Epithelial cell of prostate (primary cell): ENCODE results near the gene EFNA1.
A peak's percentile ranks its signal among the peaks of the same experiment; 100 is the strongest.

ENCODE experiments used
- DNase-seq: peaks from one replicate; pipeline ENCODE4 v3.0.0-alpha.2; 2011; ENCODE audit warnings: low read depth, low spot score
- H3K27ac ChIP-seq: fragments of 450-650 bp; 2 replicates; pipeline ENCODE4 v1.5.1; 2017; ENCODE audit warnings: mild to moderate bottlenecking

Gene EFNA1, protein sequence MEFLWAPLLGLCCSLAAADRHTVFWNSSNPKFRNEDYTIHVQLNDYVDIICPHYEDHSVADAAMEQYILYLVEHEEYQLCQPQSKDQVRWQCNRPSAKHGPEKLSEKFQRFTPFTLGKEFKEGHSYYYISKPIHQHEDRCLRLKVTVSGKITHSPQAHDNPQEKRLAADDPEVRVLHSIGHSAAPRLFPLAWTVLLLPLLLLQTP

GRCh38 chr1:155127105-155127966 is at the start of gene EFNA1:
Gene EFNA1 (plus strand): TSS chr1:155127876. CDS start chr1:155127978, 102 bp downstream.
- DNase-seq: peak; percentile 88
- H3K27ac ChIP-seq: peak within 1 kb of the TSS; percentile 99

DNA sequence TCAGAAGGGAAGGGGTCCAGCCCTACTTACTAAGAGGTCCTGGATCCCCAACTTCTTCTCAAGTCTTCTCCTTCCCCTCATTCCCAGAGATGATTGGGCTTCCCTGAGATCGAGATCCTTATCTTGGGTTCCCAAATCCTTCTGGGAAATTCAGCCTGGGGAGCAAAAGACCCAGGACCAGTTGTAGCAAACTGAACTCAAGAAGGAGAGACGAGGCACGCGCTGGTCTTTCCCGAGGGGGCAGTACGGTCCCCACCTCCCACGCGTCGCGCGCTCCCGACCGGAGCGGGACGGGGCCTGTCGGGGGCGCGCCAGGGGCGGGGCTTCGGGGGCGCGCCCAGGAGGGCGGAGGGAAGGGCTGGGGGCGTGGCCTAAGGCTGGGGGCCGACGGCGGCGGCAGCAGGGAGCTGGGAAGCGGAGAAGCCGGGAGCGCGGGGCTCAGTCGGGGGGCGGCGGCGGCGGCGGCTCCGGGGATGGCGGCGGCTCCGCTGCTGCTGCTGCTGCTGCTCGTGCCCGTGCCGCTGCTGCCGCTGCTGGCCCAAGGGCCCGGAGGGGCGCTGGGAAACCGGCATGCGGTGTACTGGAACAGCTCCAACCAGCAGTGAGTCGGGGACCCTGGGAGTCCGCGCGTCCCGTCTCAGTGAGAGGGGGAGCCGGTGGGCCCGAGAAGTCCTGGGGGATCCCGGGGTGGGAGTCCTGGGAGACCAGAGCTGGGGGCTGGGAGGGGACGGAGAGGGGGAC is 49.0 kb upstream of the EFNA1 start, which contains the start of gene EFNA3:
Gene EFNA3, plus strand, starts transcription at position 369 of the 741 bp plus-strand sequence. Its CDS starts 105 bp downstream, at position 474.
- peak within 1 kb of the TSS; percentile 40 for H3K27ac ChIP-seq
- no peak for DNase-seq

DNA sequence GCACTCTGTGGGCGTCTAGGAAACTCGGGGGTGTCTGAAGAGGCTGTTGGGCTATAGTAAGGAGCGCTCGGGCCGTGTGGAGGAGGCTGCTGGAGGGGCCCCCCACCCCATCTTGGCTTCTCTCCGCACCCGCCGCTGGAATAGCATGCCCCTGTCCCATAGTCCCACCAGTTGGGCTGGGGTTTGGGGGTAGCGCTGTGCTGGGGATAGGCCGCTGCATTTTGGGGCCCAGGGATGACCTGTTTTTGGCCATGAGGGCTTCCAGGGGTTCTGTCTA is 48.5 kb upstream of the EFNA1 start:
- H3K27ac ChIP-seq: no peak overlapping the region
- DNase-seq: no peak

DNA sequence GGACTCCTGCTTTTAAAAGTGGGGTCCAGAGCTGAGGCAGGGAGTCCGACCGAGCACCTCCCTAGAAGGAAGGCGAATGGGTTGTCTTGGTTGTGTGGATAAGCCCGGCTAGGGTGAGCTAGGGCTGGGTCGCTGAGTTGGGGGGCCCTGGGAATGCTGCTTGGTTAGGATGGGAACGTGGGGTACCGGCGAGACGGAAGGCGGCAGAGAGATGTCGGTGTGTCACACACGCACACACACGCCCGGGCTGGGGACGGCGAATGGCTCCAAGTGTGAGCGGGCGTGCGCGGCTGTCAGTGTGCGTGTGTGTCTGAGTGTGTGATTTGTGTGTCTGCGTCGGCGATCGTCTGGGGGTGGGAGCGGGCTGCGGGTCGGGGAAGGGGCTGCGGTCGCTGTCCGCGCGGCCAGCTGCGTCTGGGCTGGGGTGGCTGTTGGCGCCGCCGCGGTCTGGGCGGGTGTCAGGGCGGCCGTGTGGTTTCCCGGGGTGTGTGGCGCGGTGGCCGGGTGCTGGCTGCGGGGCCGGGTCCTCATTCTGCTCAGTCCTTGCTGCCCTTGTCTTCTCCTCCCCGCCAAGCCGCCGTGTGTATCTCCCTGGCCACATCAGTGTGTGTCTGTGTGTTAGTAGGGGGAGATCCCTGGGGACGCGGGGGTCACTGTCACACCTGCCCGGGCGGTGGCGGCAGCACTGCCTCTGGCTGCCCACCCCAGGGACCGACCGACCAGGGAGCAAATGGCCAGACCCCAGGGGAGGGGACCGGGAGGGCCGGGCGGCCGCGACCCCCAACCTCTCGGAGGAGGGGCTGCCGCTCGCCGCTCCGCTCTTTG is 48.0 kb upstream of the EFNA1 start:
- no peak for DNase-seq
- no peak overlapping the region for H3K27ac ChIP-seq

- DNase-seq: no peak
- H3K27ac ChIP-seq: peak overlapping the region; percentile 5
Measured at GRCh38 chr1:155080312-155081228, 47.1 kb upstream of the EFNA1 start.

DNA sequence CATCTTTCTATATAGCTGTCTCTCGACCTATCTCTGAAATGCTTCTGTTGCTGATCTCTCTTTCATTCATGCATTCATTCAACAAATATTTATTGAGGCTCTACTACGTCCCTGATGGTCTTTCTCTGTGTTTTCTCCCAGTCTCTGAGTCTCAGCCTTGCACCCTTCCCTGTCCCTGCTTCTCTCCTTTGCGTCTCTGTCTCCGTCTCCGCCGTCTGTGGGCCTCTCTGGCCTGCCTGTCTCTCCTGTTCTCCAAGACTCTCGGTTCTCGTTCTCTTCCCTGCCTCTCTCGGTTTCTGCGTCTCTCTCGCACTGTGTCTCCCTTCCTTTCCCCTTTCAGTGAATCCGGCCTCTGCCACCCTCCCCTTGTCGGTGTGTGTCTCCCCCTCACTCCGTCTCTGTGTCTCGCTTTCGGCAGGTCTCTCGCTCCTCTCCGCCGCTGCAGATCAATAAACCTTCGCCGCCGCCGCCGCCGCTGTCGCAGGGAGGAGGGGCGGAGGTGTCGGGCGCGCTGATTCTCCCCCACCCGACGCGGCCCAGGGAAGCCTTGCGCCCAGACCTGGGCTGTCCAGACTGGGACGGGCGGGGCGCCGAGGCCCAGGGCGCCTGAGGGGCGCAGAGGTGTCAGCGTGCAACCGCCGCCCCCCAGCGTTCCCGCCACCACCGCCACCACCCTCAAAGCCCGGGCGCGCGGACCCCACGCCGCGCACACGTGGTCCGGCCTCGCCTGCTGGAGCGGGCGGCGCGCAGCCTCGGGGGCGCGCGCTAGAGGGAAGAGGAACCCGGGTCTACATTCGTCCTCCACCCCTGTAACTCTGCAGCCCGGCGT is 46.0 kb upstream of the EFNA1 start:
- DNase-seq: no peak

GRCh38 chr1:155082301-155083051 is 45.2 kb upstream of the EFNA1 start:
- DNase-seq: no peak
- H3K27ac ChIP-seq: peak overlapping the region; percentile 82

More for the DNA sequence above, 46.0 kb upstream of the EFNA1 start:
- peak overlapping the region; percentile 82 for H3K27ac ChIP-seq

DNA sequence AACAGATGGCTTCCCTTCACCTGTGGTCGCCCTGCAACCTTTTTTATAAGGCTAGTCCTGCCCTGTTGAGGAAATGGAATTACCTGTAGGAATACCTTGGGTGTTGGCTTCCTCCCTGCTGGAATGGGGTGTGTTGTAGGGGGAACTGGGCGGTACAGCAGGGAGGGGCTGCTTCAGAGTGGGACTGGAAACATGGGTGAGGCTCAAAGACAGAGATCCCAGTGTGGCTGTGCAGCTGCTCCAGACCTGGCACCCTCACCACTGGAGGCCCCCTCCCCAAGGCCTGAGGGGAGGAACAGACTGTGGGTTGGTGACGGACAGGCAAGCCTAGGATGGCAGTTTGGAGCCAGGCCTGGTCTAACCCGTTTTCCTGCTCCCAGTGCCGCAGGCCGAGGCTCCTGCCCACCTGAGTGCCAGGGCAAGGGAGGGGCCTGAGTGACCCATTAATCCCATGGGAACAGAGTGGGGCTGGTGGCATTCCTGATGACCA is 44.6 kb upstream of the EFNA1 start:
- DNase-seq: no peak
- peak overlapping the region; percentile 82 for H3K27ac ChIP-seq

- H3K27ac ChIP-seq: peak overlapping the region; percentile 82
- DNase-seq: no peak
Measured at GRCh38 chr1:155083865-155084721, 43.6 kb upstream of the EFNA1 start.

- H3K27ac ChIP-seq: peak overlapping the region; percentile 82
- DNase-seq: no peak
Measured at GRCh38 chr1:155084722-155085503, 42.8 kb upstream of the EFNA1 start.

DNA sequence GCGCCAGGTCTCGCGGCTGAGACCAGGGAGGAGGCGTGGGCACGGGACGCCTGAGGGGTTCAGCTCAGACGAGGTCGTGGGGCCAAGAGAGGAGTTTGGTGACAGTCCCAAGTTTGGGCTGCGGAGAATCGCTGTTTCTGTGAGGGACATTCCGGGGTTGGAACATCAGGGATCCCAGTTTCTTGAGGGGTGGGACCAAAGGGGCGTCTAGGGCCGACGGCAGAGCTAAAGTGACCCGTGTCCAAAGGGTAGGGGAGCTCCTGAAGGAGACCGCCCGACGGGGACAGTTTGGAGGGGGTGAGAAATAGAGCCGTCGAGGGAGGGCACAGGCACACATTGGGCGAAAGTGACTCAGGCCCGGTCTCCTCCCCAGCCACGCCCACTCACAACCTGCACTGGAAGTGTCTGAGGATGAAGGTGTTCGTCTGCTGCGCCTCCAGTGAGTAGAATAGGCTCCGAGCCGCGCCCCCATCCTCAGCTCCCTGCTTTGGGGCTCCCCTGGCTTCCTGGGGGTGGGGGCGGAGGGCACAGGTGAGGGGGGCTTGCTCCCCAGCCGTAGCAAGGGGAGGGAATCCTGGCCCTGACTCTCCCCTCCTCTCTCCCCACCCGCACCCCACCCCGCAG is 42.1 kb upstream of the EFNA1 start:
- H3K27ac ChIP-seq: peak overlapping the region; percentile 82
- no peak for DNase-seq

- H3K27ac ChIP-seq: peak overlapping the region; percentile 82
- DNase-seq: no peak
Measured at GRCh38 chr1:155086128-155086741, 41.4 kb upstream of the EFNA1 start.

DNA sequence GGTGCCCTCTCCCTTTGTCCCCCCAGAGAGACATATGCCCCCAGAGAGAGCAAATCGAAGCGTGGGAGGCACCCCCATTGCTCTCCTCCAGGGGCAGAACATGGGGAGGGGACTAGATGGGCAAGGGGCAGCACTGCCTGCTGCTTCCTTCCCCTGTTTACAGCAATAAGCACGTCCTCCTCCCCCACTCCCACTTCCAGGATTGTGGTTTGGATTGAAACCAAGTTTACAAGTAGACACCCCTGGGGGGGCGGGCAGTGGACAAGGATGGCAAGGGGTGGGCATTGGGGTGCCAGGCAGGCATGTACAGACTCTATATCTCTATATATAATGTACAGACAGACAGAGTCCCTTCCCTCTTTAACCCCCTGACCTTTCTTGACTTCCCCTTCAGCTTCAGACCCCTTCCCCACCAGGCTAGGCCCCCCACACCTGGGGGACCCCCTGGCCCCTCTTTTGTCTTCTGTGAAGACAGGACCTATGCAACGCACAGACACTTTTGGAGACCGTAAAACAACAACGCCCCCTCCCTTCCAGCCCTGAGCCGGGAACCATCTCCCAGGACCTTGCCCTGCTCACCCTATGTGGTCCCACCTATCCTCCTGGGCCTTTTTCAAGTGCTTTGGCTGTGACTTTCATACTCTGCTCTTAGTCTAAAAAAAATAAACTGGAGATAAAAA is 40.7 kb upstream of the EFNA1 start:
- H3K27ac ChIP-seq: no peak overlapping the region
- DNase-seq: no peak
